K562 (cell line): ENCODE results near the gene CYP21A2. TPM values are rescaled to one million over a fixed set of nuclear protein-coding genes. Genes with fewer than 3 reads are reported as not detected.

Source experiments
- CREB5 ChIP-seq: fragments of 250-450 bp; sonication (Bioruptor Pico); IDR thresholded peaks from 2 replicates; pipeline ENCODE4 v1.5.0; 2020; ENCODE audit warnings: mild to moderate bottlenecking
- NFIC ChIP-seq: fragments of 450-650 bp; IDR thresholded peaks from 2 replicates; pipeline ENCODE4 v1.6.1; 2017; ENCODE audit warnings: mild to moderate bottlenecking, inconsistent platforms
- NFRKB ChIP-seq: fragments of 450-650 bp; IDR thresholded peaks from 2 replicates; pipeline ENCODE4 v1.6.1; 2016; ENCODE audit warnings: low read depth
- SP2 ChIP-seq: IDR thresholded peaks from 2 replicates; pipeline ENCODE4 v1.6.1; 2011; ENCODE audit warnings: mild to moderate bottlenecking, low read depth, low read length, moderate library complexity; ENCODE audit not compliant: poor library complexity, severe bottlenecking; ENCODE audit errors: extremely low read depth
- polyA plus RNA-seq, 8 experiments: library from polyadenylated mRNA; depleted of rRNA in 4 of 8; stranded (reverse) in 5 of 8; unstranded in 3 of 8; fragments of >200 nt; fragmentation: Nextera tagmentation in 2 of 8; fragmentation: Illumina TruSeq in 1 of 8; extraction: Ambion mirVana in 2 of 8; extraction: Trizol in 1 of 8; gene quantifications; 2 replicates each; pipeline versions ENCODE4 v1.2.1 to v1.2.3, GENCODE V29; 2011 to 2014; ENCODE audit warnings: inconsistent platforms in 1 of 8, missing spikeins in 1 of 8
- total RNA-seq, 7 experiments: library from RNA; depleted of rRNA in 6 of 7; stranded (reverse); fragments of >200 nt in 6 of 7; fragmentation: Illumina TruSeq in 2 of 7; extraction: Trizol in 2 of 7; gene quantifications; 2 replicates each; pipeline versions ENCODE4 v1.2.1 to v1.2.3, GENCODE V29; 2011 to 2021; ENCODE audit warnings: low replicate concordance in 1 of 7
- TF ChIP-seq, protein P1 (sequence below): fragments of 450-650 bp; IDR thresholded peaks from 2 replicates; pipeline ENCODE4 v1.6.1; 2018; ENCODE audit not compliant: partially characterized antibody
- TF ChIP-seq, protein P2 (sequence below): fragments of 450-650 bp; formaldehyde crosslinking; conservative IDR thresholded peaks from 2 replicates; pipeline ENCODE4 v1.4.0; 2022; ENCODE audit warnings: mild to moderate bottlenecking, missing genetic modification characterization
- TF ChIP-seq, protein P3 (sequence below): fragments of 450-650 bp; IDR thresholded peaks from 2 replicates; pipeline ENCODE4 v1.6.1; 2016; ENCODE audit warnings: mild to moderate bottlenecking, moderate library complexity

The CYP21A2 gene
- total and polyA plus RNA-seq, 9 of the 15 experiments (the other 6 are each of a cell fraction or from before 2014, with no cell fraction given) = 0.03 to 1.4 (median 0.19) TPM

DNA sequence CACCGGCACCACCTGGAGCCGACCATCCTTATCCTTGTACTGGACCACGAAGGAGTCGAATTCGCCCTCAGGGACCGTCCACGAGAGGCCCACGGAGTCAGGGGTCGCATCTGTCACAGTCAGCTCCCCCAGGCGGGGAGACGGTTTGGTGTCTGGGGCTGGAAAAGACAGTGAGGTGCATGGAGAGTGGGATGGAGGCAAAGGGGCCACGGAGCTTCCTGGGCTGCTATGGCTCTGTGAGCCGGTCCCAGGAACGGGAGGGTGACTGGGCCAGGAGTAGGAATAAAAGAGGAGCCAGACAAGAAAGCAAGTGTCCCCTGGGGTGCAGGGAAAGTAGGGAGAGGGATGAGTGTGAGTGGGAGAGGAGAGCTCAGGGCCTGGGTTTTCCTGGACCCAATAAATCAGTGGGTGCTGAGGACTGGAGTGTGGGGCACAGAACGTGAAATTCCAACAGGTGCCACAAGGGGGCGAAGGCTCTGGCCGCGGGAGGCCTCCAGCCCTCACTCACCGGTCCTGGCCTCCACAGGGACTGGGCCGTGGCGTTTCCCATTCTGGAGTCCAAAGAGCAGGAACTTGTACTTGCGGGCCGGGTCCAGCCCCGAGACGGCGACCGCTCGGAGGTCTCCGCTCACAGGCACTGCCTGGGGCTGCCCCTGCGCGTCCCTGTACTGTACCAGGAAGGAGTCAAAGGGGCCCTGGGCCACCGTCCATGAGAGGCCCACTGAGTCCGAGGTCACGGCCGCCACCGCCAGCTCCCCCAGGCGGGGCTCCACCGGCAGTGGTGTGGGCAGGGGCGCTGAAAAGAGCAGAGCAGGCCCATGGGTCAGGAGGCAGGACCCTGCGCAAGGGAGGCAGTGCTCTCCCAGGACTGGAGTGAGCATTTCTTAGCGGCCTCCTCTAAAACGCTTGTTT, 9.9 kb downstream of the CYP21A2 start (continued):
- TF ChIP-seq CREB5 (no peak), SP2 (no peak), NFIC (peak; percentile 14; the same call in 1 of the 2 replicates), NFRKB (no peak)
- TF ChIP-seq, protein P1, sequence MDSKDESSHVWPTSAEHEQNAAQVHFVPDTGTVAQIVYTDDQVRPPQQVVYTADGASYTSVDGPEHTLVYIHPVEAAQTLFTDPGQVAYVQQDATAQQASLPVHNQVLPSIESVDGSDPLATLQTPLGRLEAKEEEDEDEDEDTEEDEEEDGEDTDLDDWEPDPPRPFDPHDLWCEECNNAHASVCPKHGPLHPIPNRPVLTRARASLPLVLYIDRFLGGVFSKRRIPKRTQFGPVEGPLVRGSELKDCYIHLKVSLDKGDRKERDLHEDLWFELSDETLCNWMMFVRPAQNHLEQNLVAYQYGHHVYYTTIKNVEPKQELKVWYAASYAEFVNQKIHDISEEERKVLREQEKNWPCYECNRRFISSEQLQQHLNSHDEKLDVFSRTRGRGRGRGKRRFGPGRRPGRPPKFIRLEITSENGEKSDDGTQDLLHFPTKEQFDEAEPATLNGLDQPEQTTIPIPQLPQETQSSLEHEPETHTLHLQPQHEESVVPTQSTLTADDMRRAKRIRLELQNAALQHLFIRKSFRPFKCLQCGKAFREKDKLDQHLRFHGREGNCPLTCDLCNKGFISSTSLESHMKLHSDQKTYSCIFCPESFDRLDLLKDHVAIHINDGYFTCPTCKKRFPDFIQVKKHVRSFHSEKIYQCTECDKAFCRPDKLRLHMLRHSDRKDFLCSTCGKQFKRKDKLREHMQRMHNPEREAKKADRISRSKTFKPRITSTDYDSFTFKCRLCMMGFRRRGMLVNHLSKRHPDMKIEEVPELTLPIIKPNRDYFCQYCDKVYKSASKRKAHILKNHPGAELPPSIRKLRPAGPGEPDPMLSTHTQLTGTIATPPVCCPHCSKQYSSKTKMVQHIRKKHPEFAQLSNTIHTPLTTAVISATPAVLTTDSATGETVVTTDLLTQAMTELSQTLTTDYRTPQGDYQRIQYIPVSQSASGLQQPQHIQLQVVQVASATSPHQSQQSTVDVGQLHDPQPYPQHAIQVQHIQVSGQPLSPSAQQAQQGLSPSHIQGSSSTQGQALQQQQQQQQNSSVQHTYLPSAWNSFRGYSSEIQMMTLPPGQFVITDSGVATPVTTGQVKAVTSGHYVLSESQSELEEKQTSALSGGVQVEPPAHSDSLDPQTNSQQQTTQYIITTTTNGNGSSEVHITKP = no peak
- TF ChIP-seq, protein P2, sequence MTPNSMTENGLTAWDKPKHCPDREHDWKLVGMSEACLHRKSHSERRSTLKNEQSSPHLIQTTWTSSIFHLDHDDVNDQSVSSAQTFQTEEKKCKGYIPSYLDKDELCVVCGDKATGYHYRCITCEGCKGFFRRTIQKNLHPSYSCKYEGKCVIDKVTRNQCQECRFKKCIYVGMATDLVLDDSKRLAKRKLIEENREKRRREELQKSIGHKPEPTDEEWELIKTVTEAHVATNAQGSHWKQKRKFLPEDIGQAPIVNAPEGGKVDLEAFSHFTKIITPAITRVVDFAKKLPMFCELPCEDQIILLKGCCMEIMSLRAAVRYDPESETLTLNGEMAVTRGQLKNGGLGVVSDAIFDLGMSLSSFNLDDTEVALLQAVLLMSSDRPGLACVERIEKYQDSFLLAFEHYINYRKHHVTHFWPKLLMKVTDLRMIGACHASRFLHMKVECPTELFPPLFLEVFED (CRISPR knock-in tag) = no peak
- TF ChIP-seq, protein P3, sequence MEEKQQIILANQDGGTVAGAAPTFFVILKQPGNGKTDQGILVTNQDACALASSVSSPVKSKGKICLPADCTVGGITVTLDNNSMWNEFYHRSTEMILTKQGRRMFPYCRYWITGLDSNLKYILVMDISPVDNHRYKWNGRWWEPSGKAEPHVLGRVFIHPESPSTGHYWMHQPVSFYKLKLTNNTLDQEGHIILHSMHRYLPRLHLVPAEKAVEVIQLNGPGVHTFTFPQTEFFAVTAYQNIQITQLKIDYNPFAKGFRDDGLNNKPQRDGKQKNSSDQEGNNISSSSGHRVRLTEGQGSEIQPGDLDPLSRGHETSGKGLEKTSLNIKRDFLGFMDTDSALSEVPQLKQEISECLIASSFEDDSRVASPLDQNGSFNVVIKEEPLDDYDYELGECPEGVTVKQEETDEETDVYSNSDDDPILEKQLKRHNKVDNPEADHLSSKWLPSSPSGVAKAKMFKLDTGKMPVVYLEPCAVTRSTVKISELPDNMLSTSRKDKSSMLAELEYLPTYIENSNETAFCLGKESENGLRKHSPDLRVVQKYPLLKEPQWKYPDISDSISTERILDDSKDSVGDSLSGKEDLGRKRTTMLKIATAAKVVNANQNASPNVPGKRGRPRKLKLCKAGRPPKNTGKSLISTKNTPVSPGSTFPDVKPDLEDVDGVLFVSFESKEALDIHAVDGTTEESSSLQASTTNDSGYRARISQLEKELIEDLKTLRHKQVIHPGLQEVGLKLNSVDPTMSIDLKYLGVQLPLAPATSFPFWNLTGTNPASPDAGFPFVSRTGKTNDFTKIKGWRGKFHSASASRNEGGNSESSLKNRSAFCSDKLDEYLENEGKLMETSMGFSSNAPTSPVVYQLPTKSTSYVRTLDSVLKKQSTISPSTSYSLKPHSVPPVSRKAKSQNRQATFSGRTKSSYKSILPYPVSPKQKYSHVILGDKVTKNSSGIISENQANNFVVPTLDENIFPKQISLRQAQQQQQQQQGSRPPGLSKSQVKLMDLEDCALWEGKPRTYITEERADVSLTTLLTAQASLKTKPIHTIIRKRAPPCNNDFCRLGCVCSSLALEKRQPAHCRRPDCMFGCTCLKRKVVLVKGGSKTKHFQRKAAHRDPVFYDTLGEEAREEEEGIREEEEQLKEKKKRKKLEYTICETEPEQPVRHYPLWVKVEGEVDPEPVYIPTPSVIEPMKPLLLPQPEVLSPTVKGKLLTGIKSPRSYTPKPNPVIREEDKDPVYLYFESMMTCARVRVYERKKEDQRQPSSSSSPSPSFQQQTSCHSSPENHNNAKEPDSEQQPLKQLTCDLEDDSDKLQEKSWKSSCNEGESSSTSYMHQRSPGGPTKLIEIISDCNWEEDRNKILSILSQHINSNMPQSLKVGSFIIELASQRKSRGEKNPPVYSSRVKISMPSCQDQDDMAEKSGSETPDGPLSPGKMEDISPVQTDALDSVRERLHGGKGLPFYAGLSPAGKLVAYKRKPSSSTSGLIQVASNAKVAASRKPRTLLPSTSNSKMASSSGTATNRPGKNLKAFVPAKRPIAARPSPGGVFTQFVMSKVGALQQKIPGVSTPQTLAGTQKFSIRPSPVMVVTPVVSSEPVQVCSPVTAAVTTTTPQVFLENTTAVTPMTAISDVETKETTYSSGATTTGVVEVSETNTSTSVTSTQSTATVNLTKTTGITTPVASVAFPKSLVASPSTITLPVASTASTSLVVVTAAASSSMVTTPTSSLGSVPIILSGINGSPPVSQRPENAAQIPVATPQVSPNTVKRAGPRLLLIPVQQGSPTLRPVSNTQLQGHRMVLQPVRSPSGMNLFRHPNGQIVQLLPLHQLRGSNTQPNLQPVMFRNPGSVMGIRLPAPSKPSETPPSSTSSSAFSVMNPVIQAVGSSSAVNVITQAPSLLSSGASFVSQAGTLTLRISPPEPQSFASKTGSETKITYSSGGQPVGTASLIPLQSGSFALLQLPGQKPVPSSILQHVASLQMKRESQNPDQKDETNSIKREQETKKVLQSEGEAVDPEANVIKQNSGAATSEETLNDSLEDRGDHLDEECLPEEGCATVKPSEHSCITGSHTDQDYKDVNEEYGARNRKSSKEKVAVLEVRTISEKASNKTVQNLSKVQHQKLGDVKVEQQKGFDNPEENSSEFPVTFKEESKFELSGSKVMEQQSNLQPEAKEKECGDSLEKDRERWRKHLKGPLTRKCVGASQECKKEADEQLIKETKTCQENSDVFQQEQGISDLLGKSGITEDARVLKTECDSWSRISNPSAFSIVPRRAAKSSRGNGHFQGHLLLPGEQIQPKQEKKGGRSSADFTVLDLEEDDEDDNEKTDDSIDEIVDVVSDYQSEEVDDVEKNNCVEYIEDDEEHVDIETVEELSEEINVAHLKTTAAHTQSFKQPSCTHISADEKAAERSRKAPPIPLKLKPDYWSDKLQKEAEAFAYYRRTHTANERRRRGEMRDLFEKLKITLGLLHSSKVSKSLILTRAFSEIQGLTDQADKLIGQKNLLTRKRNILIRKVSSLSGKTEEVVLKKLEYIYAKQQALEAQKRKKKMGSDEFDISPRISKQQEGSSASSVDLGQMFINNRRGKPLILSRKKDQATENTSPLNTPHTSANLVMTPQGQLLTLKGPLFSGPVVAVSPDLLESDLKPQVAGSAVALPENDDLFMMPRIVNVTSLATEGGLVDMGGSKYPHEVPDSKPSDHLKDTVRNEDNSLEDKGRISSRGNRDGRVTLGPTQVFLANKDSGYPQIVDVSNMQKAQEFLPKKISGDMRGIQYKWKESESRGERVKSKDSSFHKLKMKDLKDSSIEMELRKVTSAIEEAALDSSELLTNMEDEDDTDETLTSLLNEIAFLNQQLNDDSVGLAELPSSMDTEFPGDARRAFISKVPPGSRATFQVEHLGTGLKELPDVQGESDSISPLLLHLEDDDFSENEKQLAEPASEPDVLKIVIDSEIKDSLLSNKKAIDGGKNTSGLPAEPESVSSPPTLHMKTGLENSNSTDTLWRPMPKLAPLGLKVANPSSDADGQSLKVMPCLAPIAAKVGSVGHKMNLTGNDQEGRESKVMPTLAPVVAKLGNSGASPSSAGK = no peak
